ENCODE data around the gene SCUBE1.

SCUBE1 gene

DNA sequence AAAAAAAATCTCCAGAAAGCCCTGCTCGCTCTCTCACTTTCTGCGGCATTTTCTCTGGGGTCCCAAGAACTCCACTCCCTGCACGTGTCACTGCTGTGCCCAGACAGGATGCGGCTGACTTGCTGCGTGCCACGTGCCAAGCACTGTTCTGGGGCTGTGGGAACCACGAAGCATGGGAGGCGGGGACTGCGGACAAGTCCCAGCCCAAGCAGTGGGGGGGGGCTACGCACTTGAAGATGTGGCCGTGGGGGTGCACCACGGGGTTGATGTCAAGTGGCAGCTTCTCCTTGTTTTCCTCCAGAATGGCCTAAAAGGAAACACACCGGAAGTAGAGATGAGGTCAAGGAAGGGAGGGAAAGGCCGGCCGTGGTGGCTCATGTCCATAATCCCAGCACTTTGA is 167.1 kb downstream of the SCUBE1 start:
- H3K4me3 ChIP-seq (ENCODE audit: low read depth, low read length) = no peak overlapping the region
- TF ChIP-seq, protein P1, sequence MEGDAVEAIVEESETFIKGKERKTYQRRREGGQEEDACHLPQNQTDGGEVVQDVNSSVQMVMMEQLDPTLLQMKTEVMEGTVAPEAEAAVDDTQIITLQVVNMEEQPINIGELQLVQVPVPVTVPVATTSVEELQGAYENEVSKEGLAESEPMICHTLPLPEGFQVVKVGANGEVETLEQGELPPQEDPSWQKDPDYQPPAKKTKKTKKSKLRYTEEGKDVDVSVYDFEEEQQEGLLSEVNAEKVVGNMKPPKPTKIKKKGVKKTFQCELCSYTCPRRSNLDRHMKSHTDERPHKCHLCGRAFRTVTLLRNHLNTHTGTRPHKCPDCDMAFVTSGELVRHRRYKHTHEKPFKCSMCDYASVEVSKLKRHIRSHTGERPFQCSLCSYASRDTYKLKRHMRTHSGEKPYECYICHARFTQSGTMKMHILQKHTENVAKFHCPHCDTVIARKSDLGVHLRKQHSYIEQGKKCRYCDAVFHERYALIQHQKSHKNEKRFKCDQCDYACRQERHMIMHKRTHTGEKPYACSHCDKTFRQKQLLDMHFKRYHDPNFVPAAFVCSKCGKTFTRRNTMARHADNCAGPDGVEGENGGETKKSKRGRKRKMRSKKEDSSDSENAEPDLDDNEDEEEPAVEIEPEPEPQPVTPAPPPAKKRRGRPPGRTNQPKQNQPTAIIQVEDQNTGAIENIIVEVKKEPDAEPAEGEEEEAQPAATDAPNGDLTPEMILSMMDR (IDR thresholded peaks at IDR 0.05; ENCODE audit: low read depth, low read length) = no peak

- TF ChIP-seq, protein P1 (IDR thresholded peaks at IDR 0.05; ENCODE audit: low read depth, low read length) = no peak
- no peak overlapping the region for H3K4me3 ChIP-seq (ENCODE audit: low read depth, low read length)
Measured at GRCh38 chr22:43174941-43175531, 168.1 kb downstream of the SCUBE1 start.

DNA sequence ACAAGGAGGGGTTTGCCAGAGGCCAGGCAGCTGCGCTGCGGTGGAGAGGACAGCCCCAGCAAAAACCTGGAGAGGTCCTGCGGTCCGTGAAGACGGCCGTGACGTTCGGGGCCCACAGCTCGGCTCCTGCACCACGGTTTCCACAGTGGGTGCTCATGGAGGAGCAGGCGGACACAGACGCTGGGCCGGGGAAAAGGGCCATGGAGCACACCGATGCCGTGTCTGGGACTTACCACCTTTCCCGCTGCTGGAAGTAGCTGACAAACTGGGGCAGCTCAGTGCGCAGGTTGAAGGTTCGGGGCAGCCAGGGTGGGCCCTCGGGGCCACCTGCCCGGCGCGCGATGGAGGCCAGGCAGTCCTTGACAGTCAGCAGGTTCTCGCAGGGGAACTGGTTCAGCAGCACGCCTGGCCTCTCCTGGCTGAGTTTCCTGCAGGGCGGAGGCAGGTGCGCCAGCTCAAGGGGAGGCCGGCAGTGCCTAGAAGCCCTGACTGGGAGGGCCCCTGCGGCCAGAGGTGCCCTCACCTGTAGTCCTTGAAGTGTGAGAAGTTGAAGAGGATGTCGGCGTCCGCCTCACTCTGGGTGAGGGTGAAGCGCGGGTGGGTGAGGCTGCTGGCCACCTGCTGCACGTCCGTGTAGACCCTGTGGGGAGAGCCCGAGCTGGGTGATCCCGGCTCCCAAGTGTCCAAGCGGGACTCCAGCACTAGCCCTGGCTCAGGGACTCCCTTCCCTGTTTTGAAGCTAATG is 169.0 kb downstream of the SCUBE1 start:
- H3K4me3 ChIP-seq (ENCODE audit: low read depth, low read length) = no peak overlapping the region
- TF ChIP-seq, protein P1 (IDR thresholded peaks at IDR 0.05; ENCODE audit: low read depth, low read length) = no peak

- TF ChIP-seq, protein P1 (IDR thresholded peaks at IDR 0.05; ENCODE audit: low read depth, low read length) = no peak
- H3K4me3 ChIP-seq (ENCODE audit: low read depth, low read length) = no peak overlapping the region
Measured at GRCh38 chr22:43173566-43173965, 169.6 kb downstream of the SCUBE1 start.

- TF ChIP-seq, protein P1 (IDR thresholded peaks at IDR 0.05; ENCODE audit: low read depth, low read length) = no peak
- H3K4me3 ChIP-seq (ENCODE audit: low read depth, low read length) = no peak overlapping the region
Measured at GRCh38 chr22:43172191-43172590, 171.0 kb downstream of the SCUBE1 start.

- no peak overlapping the region for H3K4me3 ChIP-seq (ENCODE audit: low read depth, low read length)
- TF ChIP-seq, protein P1 (IDR thresholded peaks at IDR 0.05; ENCODE audit: low read depth, low read length) = no peak
Measured at GRCh38 chr22:43171607-43172006, 171.6 kb downstream of the SCUBE1 start.

DNA sequence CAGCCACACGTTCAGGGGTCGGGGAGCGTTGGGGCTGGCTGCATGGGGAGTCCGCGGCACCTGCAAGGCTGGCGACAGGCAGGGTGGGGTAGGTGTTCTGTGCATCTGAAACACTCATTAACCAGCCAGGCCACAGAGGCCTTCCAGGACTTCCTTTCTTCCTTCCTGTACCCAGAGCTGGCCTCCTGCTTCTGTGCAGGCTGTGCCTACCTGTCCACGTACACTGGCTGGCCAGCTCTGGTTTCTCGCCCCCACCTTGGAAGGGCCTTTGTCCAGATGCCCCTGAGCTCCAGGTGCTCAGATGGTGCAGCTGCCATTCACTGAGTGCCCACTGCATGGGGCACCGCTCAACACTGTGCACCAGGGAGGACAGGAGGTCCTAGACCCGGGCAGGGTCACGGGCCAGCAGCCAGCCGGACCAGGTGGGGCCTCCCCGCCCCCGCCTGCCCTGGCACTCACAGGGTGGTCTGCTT is 172.1 kb downstream of the SCUBE1 start:
- TF ChIP-seq, protein P1 (IDR thresholded peaks at IDR 0.05; ENCODE audit: low read depth, low read length) = no peak
- no peak overlapping the region for H3K4me3 ChIP-seq (ENCODE audit: low read depth, low read length)
